Pancreas (tissue), 10 donors: ENCODE measurements around the gene TDRD7. TPM values are rescaled to one million over a fixed set of nuclear protein-coding genes. Genes with fewer than 3 reads are reported as not detected.
"Not testable (repeated sequence)": the region's sequence is repeated elsewhere in the genome, so short reads cannot be mapped to it uniquely, and the experiment has no call there.

ENCODE experiments used
- ATAC-seq, 4 donors: fragments of 200-7000 bp; cut with Tn5 transposase; one replicate each; pipeline versions ENCODE4 v1.8.0 to v1.9.1; 2020; ENCODE audit warnings: mild to moderate bottlenecking in 4 of 4, moderate library complexity in 4 of 4
- DNase-seq, 6 donors: peaks; one replicate each; pipeline ENCODE4 v3.0.0-alpha.2; 2020
- FAIRE-seq: peaks from 2 replicates; lab custom pipeline; 2012; peaks lifted over from hg19 to GRCh38; lab: Jason Lieb, UNC
- H3K27ac ChIP-seq, 4 donors: fragments of 200-600 bp; sonication (generic); 1 replicate in 3 of 4; 2 replicates in 1 of 4; pipeline versions ENCODE4 v1.5.0 to v1.8.0; 2020
- H3K27me3 ChIP-seq, 4 donors: fragments of 200-600 bp; one replicate each; pipeline ENCODE4 v1.8.0; 2021
- H3K36me3 ChIP-seq, 3 donors: fragments of 200-600 bp; sonication (generic) in 1 of 3; one replicate each; pipeline versions ENCODE4 v1.5.0 to v1.8.0; 2020 to 2021
- H3K4me1 ChIP-seq, 3 donors: fragments of 200-600 bp; one replicate each; pipeline ENCODE4 v1.8.0; 2021
- H3K4me3 ChIP-seq, 4 donors: fragments of 200-600 bp; sonication (generic) in 2 of 4; one replicate each; pipeline versions ENCODE4 v1.5.0 to v1.8.0; 2020 to 2021
- H3K9me3 ChIP-seq, 4 donors: fragments of 200-600 bp; one replicate each; pipeline ENCODE4 v1.8.0; 2021
- CTCF ChIP-seq, 4 donors: fragments of 200-600 bp; sonication (generic) in 3 of 4; IDR thresholded peaks; one replicate each; pipeline versions ENCODE4 v1.5.0 to v1.8.0; 2021; ENCODE audit warnings: antibody characterized with exemption in 4 of 4
- WGBS, 2 donors: extraction: QIAGEN DNeasy Blood & Tissue Kit; methylation state at CpG; one replicate each; pipeline ENCODE4 v1.1.7; 2013; 5-methylcytosine and 5-hydroxymethylcytosine counted together
- intact Hi-C, 3 donors: fragments of 100-400 bp; cut with DNase I; formaldehyde crosslinking; loops; one replicate each; pipeline versions ENCODE4 v1.11.1 to v1.14.2; 2022
- polyA plus RNA-seq, 2 donors: library from polyadenylated mRNA; stranded (reverse); fragments of 200-250 nt; gene quantifications; one replicate each; pipeline ENCODE4 v1.2.3, GENCODE V29; 2013
- total RNA-seq, 6 donors: library from RNA; stranded (reverse); fragmentation: NEBNext Ultra II Directional in 4 of 6; extraction: Animal tissue kit (Norgen Biotek cat#: 25700) in 4 of 6; gene quantifications; one replicate each; pipeline versions ENCODE4 v1.2.1 to v1.2.4, GENCODE V29; 2021 to 2023
- donor health status: healthy with polysubstance abuse.
- donor health status: DM: no; HTN: no; CAD: no; lungs with moderate emphysema.
- donor health status: DM: no; HTN: no; CAD: no.
- donor health status: control.
- donor health status: control.
- donor health status: Bipolar disorder and iron deficiency.
- donor health status: DM: yes; HTN: yes; CAD: no.
- donor health status: DM: no; HTN: no; CAD: no.
- donor health status: DM: no; HTN: no; CAD: no.
- donor health status: DM: yes; HTN: yes; CAD: no.

Gene TDRD7
- total and polyA plus RNA-seq, 8 donors, result 3.4 to 9.5 (median 4.7) TPM

- DNase-seq (no peak), ATAC-seq (no peak), FAIRE-seq (no peak)
- Histone ChIP-seq H3K27me3 (no peaks in the 10 kb centered on the region), H3K9me3 (no peaks in the 10 kb centered on the region), H3K4me1 (no peaks in the 10 kb centered on the region), H3K27ac (no peak overlapping the region), H3K4me3 (no peak overlapping the region), H3K36me3 (peaks cover 0 to 6% (median under 1%) of the 10 kb centered on the region in 3 donors)
- no peak for TF ChIP-seq CTCF (IDR thresholded peaks at IDR 0.05)
- WGBS, 2 donors, result 100% methylated on average over 1 of the region's 1 CpG
- intact Hi-C loops, result no loop called here
Observed at GRCh38 chr9:97487861-97488260, 76.0 kb downstream of the TDRD7 start.

- intact Hi-C loops, result no loop called here
- Histone ChIP-seq H3K4me1 (no peaks in the 10 kb centered on the region), H3K36me3 (peaks cover 0 to 10% (median 0%) of the 10 kb centered on the region in 3 donors), H3K9me3 (no peaks in the 10 kb centered on the region), H3K27ac (no peak overlapping the region), H3K4me3 (no peak overlapping the region), H3K27me3 (no peaks in the 10 kb centered on the region)
- ATAC-seq, result no peak
- FAIRE-seq, result no peak
- no peak for DNase-seq
- WGBS, 2 donors, result 96 to 100% methylated on average over 1 of the region's 1 CpG
- TF ChIP-seq CTCF (IDR thresholded peaks at IDR 0.05), result no peak
Observed at GRCh38 chr9:97491216-97491999, 79.5 kb downstream of the TDRD7 start.

- H3K27ac ChIP-seq, H3K27me3 ChIP-seq, H3K9me3 ChIP-seq, ATAC-seq, intact Hi-C loops, FAIRE-seq, H3K4me3 ChIP-seq: not testable (repeated sequence)
- 97% methylated on average over 25 to 36 of the region's 36 CpGs for WGBS, 2 donors
- peak in 1 of 6 donors; percentile 23 for DNase-seq
- Histone ChIP-seq H3K36me3 (peaks cover 0 to 10% (median 0%) of the 10 kb centered on the region in 3 donors), H3K4me1 (peaks cover 7 to 12% (median 9%) of the 10 kb centered on the region in 3 donors)
Observed at GRCh38 chr9:97497558-97498375, 85.9 kb downstream of the TDRD7 start.

GRCh38 chr9:97498846-97499245, 87.0 kb downstream of the TDRD7 start:
- FAIRE-seq, DNase-seq, intact Hi-C loops, H3K4me3 ChIP-seq, H3K27ac ChIP-seq, H3K9me3 ChIP-seq, ATAC-seq, H3K27me3 ChIP-seq: not testable (repeated sequence)
- Histone ChIP-seq H3K4me1 (peaks cover 7 to 18% (median 13%) of the 10 kb centered on the region in 3 donors), H3K36me3 (peaks cover 0 to 10% (median 0%) of the 10 kb centered on the region in 3 donors)
- WGBS, 2 donors, result 84 to 90% methylated on average over 5 of the region's 5 CpGs

- WGBS, 2 donors, result 22 to 29% methylated on average over 5 of the region's 5 CpGs
- TF ChIP-seq CTCF (IDR thresholded peaks at IDR 0.05), result no peak
- peak overlapping the region in 1 of 4 donors; percentile 2 for H3K27ac ChIP-seq
- peaks cover 7 to 18% (median 16%) of the 10 kb centered on the region in 3 donors for H3K4me1 ChIP-seq
- H3K9me3 ChIP-seq, result no peaks in the 10 kb centered on the region
- H3K36me3 ChIP-seq, result peaks cover 0 to 10% (median 0%) of the 10 kb centered on the region in 3 donors
- no peak for DNase-seq
- H3K4me3 ChIP-seq, result no peak overlapping the region
- ATAC-seq, result no peak
- H3K27me3 ChIP-seq, result no peaks in the 10 kb centered on the region
- intact Hi-C loops, result no loop called here
- no peak for FAIRE-seq
Observed at GRCh38 chr9:97500263-97500662, 88.4 kb downstream of the TDRD7 start.
